GM19452 (cell line): Measurements from ENCODE around the gene OR8K5.
"Not testable (repeated sequence)": the region's sequence is repeated elsewhere in the genome, so short reads cannot be mapped to it uniquely, and the experiment has no call there.

Source experiments
- ATAC-seq: cut with Tn5 transposase; IDR thresholded peaks from one replicate; pipeline ENCODE4 v1.9.1; 2021; ENCODE audit not compliant: unreplicated experiment

Gene OR8K5, protein sequence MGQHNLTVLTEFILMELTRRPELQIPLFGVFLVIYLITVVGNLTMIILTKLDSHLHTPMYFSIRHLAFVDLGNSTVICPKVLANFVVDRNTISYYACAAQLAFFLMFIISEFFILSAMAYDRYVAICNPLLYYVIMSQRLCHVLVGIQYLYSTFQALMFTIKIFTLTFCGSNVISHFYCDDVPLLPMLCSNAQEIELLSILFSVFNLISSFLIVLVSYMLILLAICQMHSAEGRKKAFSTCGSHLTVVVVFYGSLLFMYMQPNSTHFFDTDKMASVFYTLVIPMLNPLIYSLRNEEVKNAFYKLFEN

DNA sequence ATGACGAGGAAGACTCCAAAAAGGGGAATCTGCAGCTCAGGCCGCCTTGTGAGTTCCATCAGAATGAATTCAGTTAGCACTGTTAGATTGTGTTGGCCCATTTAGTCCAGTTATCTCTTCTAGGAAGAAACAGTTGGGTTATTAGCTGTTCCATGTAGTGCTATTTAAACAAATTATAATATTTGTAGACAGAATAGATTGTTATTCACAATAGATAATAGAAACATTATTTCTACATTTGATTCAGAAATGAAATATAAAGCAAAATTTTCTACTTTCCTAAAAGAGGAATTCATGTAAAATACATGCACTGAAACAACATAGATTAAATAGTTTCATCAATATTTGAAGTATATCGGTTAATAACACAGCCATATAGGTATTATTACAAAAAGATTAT is at the start of gene OR8K5:
OR8K5 (minus strand) TSS at position 101 of the 400 bp plus-strand sequence; CDS start at position 101, 0 bp downstream.
- no peak for ATAC-seq

DNA sequence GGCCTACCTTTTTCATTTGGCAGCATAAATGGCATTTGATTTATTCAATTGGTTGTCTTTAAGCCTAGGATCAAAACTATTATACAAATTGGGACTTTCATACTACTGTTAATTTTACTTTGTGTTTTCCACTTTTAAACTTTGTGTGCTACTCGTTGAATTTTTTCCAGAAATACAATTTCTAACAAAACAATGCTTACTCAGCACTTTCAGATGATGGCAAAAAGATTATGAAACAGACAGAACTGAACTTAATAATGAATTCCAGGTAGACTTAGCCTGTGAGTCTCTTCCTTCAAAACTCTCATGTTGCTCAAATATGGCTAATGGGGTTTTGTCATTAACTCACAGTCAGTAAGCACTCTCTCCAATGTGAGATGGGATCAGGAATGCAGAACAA is 47.7 kb upstream of the OR8K5 start:
- ATAC-seq, result no peak

DNA sequence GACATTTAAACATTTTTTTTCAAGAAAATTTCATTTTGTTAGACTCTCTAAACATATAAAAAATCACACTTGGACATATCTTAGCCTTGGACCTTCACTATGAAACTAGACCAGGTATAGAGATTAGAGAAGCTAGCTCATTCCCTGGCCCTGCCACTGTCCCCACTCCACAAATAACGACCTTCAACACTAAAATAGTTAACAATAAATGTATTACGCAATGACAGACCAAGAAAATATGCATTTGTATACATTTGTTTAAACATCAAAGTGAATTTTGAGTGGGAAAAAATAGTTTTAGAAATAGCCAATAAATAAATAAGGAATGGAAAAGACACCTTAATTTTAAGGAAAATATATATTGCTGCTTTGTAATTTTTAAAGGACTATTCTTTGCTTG is 37.2 kb upstream of the OR8K5 start:
- ATAC-seq, result no peak

DNA sequence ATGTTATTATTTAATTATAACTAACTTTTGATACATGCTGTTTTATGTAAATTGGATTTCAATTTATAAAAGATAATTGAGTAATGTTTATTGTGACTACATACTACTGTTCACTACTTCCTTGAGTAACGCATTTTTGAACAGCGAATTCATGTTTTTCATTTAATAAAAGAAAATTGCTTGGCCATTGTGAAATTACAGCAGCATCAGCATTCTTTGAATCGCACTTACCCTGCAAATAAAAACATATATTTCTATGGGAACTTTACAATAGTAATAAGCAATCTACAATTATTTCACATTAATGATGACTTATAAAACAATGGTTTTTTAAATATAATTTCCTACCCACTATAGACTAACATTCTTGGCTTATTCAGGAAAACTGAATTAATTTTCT is 36.6 kb upstream of the OR8K5 start:
- ATAC-seq, result no peak

DNA sequence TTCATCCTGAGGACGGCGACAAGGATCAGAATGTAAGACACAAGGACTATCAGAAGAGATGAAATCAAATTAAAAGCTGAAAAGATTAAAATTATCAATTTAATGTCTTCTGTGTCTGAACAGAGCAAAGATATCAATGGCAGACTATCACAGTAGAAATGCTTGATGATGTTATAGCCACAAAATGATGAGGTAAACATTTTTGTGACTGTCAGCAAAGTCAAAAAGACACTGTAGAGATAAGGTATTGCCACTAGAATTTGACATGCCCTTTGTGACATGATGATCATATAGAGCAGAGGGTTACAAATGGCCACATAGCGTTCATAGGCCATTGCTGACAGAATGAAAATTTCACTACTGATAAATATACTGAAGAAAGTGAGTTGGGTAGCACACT is 28.5 kb upstream of the OR8K5 start:
- ATAC-seq, result no peak

DNA sequence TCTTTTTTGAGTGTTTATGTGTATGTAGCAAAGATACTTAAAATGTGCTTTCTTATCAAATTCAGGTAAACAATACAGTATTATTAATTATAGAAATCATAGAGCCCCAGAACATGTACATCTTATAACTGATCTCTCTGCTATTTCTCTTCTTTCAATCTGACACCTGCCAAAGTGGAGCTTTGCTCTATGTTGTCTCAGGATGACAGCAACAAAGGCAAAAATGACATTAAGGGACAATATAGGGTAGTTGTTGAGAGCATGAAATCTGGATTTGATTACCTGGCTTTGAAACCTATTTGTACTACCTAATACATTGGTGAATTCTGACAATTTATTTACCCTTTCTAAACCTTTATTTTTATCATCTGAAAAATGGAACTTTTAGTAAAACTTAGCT is 23.3 kb upstream of the OR8K5 start:
- ATAC-seq, result no peak

DNA sequence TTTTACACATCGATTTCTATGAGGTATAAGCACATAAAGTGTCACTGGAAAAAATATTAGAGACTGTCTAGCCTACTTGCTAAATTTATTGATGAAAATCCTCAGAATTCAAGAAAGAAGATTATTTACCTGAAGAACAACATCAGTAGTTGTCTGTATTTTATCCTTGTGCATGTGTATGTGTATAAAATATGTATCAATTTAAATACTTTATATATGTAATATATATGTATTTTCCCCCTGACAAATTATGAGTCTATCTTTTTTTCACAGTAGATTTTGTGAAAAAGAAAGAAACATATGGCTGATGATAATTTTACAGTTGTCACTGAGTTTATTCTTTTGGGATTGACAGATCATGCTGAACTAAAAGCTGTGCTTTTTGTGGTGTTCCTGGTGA is 16.2 kb upstream of the OR8K5 start, which contains the start of gene OR5J2:
OR5J2 (plus strand) TSS at position 301 of the 400 bp plus-strand sequence; CDS start at position 301, 0 bp downstream.
- ATAC-seq, result no peak

DNA sequence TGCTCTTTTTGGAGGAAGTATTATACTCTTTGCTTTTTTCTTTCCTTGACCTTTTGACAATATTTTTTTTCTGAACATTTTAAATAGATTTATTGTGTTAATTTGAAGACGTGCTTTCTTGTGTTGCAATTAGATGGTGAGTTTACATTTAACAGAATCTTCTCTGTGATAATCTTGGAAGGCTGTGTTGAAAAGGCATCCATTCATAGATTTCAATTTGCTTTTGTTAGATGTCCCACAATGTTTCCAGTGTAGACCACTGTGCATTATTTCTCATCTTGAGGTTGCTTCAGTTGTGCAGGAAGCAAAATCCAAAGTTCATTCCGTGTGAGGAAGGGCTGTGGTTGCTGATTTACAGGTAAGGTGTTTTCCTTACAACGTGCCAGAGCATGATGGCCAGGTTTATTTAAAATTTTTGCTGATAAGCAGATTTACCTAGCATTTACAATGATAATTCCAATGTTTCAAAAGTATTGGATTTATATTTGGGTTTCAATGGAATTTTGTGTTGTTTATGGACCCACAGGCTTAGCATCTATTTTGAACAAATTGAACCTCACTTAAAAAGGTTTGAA is 12.2 kb upstream of the OR8K5 start:
- ATAC-seq, result no peak

DNA sequence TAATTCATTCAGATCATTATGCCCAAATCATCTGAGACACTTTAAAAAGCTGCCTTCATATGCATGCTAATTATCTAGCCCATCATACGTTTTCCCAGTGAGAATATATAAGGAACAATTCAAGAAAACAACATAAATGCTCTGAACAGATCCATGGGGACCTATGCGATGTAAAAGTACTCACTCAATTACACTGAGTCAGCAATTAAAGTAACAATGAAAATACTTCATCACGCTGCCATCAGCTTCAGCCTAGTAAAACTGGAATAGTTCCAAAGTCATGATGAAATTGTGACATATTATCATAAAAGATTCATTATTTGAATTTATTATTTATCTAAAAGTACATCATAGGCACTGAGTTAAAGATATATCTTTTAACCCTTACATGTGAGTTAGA is 3.7 kb upstream of the OR8K5 start:
- no peak for ATAC-seq

DNA sequence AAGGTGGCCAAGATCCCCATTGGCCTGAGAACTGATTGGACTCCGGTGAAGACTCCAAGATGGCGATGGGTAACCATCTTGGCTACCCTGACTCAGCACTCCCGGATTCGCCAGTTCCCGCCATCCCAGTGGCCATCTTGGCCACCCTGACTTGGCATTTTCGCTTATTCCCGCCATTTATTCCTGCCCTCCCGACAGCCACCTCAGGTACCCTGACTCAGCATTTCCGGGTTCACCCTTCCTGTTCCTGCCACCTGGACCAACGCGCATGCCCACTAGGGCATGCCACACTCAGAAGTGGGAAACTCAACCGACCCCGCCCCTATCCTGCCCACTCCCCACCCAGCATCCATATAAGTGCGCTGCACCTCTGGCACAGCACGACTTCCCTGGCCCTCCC is 7.8 kb downstream of the OR8K5 start:
- ATAC-seq, result no peak

DNA sequence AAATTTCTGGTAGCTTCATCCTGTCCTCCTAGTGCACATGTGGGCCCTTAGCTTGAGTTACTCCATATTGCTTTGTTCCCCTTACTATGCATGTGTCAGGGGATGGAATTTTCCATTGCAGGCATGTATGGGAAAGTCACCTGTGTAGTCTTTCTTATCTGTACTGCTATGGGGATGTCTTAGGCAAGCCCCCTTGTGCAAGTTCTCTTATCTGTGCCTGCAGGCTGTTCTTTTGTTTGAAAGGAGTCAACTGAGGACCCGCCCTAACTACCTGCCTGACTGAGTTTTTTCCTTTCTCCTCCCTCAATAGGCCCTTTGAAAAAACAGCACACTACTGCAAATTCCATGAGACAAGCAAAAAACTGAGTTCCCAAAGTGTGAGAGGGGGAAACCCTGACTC is 8.7 kb downstream of the OR8K5 start:
- ATAC-seq, result no peak

DNA sequence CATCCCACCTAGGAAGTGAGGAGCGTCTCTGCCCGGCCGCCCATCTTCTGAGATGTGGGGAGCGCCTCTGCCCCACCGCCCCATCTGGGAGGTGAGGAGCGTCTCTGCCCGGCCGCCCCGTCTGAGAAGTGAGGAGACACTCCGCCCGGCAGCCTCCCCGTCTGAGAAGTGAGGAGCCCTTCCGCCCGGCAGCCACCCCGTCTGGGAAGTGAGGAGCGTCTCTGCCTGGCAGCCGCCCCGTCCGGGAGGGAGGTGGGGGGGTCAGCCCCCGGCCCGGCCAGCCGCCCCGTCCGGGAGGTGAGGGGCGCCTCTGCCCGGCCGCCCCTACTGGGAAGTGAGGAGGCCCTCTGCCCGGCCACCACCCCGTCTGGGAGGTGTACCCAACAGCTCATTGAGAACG is 16.4 kb downstream of the OR8K5 start:
- not testable (repeated sequence) for ATAC-seq

DNA sequence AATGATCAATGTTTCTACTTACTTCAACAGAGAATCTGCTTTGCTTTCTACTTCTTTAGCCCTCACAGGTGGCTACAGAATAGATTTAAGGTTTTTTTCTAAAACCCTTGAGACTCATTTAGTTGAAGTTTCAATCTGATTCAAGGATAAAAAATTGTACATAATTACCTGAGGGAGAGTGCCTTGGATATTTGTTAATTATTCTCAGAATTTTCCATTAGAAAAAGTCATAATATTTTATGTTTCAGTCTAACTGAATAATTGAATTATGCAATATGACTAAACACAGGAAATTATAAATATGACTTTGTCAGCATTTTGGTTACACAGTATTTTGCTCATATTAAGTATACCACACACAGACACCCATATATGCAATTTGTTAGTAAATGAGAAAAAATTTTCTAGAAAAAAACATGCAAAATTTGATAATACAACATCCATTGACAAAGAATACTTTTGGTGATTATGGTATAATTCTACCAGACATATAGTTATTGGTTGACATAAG is 19.9 kb downstream of the OR8K5 start, which contains the start of gene OR8J3:
OR8J3 (minus strand) TSS at position 51 of the 511 bp plus-strand sequence. CDS start 2,483 bp downstream, outside the sequence.
- ATAC-seq, result no peak

DNA sequence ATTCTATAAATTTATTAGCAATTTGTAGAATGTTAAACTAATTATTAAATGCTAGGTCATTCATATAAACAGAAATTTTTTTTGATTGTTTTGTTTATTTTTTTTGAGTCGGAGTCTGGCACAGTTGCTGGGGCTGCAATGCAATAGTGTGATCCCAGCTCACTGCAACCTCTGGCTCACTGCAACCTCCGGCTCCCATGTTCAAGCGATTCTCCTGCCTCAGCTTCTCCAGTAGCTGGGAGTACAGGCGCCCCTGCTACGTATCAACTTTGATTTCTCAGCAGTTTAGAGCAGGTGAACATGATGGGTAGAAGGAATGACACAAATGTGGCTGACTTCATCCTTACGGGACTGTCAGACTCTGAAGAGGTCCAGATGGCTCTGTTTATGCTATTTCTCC is 38.0 kb downstream of the OR8K5 start, which contains the start of gene OR8H3:
OR8H3 (plus strand) TSS at position 301 of the 400 bp plus-strand sequence; CDS start at position 301, 0 bp downstream.
- no peak for ATAC-seq
